Measurements from ENCODE around the gene DSC3.

DSC3 gene

DNA sequence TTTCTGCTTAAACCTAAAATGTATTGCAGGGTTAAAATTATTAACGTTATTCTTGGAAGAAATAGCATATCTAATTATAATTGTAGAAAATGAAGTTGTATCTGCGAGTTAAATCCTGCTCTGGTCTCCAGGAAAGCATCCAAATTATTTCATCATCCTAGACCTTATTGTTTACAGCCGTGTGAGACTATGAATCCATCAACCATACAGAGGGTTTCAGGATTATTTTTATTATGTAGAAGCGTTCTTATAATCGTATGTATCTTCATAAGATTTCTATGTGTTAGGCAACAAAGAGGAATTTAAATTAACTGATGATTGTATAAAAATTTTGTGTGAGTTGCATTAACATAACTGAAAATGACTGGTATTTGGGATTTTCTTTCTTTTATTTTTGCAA, 14.5 kb upstream of the DSC3 start:
- Histone ChIP-seq H2AFZ (ENCODE audit: low read length) (no peak overlapping the region), H3K9me2 (replicated peaks; ENCODE audit: insufficient read depth, low read length) (no peaks in the 10 kb centered on the region), H3K36me3 (replicated peaks; ENCODE audit: insufficient read depth, low read length) (no peaks in the 10 kb centered on the region), H3F3A (ENCODE audit: insufficient read depth, low read length) (no peaks in the 10 kb centered on the region), H3K4me3 (ENCODE audit: low read length) (no peak overlapping the region), H3K79me2 (ENCODE audit: low read length) (no peaks in the 10 kb centered on the region), H3K9me3 (replicated peaks; ENCODE audit: insufficient read depth, low read length) (no peaks in the 10 kb centered on the region), H3K27me3 (replicated peaks; ENCODE audit: insufficient read depth, low read length) (no peaks in the 10 kb centered on the region), H3K9ac (ENCODE audit: low read length) (no peak overlapping the region), H4K20me1 (ENCODE audit: insufficient read depth, low read length) (no peaks in the 10 kb centered on the region), H3K4me2 (ENCODE audit: low read depth, low read length) (no peak overlapping the region), H3K4me1 (ENCODE audit: low read length) (no peaks in the 10 kb centered on the region), H3K27ac (ENCODE audit: low read length) (no peak overlapping the region)
- TF ChIP-seq EZH2phosphoT487 (IDR thresholded peaks at IDR 0.05; ENCODE audit: low read length): no peak
- DNase-seq: no peak

DNA sequence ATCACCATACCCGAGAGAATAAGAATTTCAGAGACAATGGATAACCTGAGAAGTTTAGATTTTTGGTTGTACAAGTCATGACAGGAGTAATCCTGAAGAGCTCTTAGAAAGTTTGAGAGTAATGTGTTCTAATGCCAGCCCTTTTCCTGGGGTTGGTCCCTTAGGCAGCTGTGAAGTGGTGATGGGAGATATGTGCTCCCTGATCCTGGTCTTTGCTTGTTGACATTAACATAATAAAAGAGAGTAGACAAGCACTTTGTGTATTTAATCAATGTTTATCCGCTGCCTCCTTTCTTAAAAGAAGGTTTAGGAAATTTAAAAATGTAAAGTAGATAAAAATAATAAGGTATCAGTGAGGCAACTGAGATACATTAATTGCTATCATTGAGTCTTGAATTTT, 13.8 kb upstream of the DSC3 start:
- Histone ChIP-seq H3K9ac (ENCODE audit: low read length) (no peak overlapping the region), H3K4me3 (ENCODE audit: low read length) (no peak overlapping the region), H3F3A (ENCODE audit: insufficient read depth, low read length) (no peaks in the 10 kb centered on the region), H3K9me2 (replicated peaks; ENCODE audit: insufficient read depth, low read length) (no peaks in the 10 kb centered on the region), H4K20me1 (ENCODE audit: insufficient read depth, low read length) (no peaks in the 10 kb centered on the region), H3K36me3 (replicated peaks; ENCODE audit: insufficient read depth, low read length) (no peaks in the 10 kb centered on the region), H3K27ac (ENCODE audit: low read length) (no peak overlapping the region), H3K4me1 (ENCODE audit: low read length) (no peaks in the 10 kb centered on the region), H3K9me3 (replicated peaks; ENCODE audit: insufficient read depth, low read length) (no peaks in the 10 kb centered on the region), H2AFZ (ENCODE audit: low read length) (no peak overlapping the region), H3K79me2 (ENCODE audit: low read length) (no peaks in the 10 kb centered on the region), H3K27me3 (replicated peaks; ENCODE audit: insufficient read depth, low read length) (no peaks in the 10 kb centered on the region), H3K4me2 (ENCODE audit: low read depth, low read length) (no peak overlapping the region)
- DNase-seq: no peak
- TF ChIP-seq EZH2phosphoT487 (IDR thresholded peaks at IDR 0.05; ENCODE audit: low read length): no peak
- no peak for TF ChIP-seq EZH2 (optimal IDR thresholded peaks at IDR 0.05; ENCODE audit: low read depth, low read length)
- TF ChIP-seq, protein P1, sequence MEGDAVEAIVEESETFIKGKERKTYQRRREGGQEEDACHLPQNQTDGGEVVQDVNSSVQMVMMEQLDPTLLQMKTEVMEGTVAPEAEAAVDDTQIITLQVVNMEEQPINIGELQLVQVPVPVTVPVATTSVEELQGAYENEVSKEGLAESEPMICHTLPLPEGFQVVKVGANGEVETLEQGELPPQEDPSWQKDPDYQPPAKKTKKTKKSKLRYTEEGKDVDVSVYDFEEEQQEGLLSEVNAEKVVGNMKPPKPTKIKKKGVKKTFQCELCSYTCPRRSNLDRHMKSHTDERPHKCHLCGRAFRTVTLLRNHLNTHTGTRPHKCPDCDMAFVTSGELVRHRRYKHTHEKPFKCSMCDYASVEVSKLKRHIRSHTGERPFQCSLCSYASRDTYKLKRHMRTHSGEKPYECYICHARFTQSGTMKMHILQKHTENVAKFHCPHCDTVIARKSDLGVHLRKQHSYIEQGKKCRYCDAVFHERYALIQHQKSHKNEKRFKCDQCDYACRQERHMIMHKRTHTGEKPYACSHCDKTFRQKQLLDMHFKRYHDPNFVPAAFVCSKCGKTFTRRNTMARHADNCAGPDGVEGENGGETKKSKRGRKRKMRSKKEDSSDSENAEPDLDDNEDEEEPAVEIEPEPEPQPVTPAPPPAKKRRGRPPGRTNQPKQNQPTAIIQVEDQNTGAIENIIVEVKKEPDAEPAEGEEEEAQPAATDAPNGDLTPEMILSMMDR (IDR thresholded peaks at IDR 0.05; ENCODE audit: low read length): no peak

DNA sequence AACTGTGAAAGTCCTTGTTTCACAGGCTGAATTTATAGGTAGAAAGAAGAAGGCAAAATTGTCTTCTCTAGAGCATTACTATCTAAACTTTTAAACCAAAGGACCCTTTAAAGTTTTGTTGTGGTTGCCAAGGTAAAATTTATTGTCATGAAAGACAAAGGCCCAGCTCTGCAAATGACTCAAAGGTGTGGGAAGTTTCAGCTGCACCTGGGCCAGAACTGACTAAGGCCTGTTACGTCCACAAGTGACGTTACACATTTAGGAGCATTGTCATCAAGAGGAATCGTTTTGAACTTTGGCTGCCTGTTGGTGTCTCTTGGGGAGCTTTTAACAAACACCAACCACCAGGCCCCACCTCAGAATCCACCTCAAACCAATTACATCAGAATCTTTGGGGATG, 8.1 kb upstream of the DSC3 start:
- Histone ChIP-seq H3K79me2 (ENCODE audit: low read length) (no peaks in the 10 kb centered on the region), H3K4me2 (ENCODE audit: low read depth, low read length) (no peak overlapping the region), H3K27me3 (replicated peaks; ENCODE audit: insufficient read depth, low read length) (no peaks in the 10 kb centered on the region), H3K4me3 (ENCODE audit: low read length) (no peak overlapping the region), H4K20me1 (ENCODE audit: insufficient read depth, low read length) (no peaks in the 10 kb centered on the region), H3K9ac (ENCODE audit: low read length) (no peak overlapping the region), H3K9me3 (replicated peaks; ENCODE audit: insufficient read depth, low read length) (no peaks in the 10 kb centered on the region), H3K27ac (ENCODE audit: low read length) (no peak overlapping the region), H3F3A (ENCODE audit: insufficient read depth, low read length) (no peaks in the 10 kb centered on the region), H3K9me2 (replicated peaks; ENCODE audit: insufficient read depth, low read length) (no peaks in the 10 kb centered on the region), H3K36me3 (replicated peaks; ENCODE audit: insufficient read depth, low read length) (no peaks in the 10 kb centered on the region), H2AFZ (ENCODE audit: low read length) (no peak overlapping the region), H3K4me1 (ENCODE audit: low read length) (no peaks in the 10 kb centered on the region)
- TF ChIP-seq EZH2phosphoT487 (IDR thresholded peaks at IDR 0.05; ENCODE audit: low read length) (no peak), EZH2 (optimal IDR thresholded peaks at IDR 0.05; ENCODE audit: low read depth, low read length) (no peak)
- TF ChIP-seq, protein P1 (IDR thresholded peaks at IDR 0.05; ENCODE audit: low read length): no peak
- no peak for DNase-seq

DNA sequence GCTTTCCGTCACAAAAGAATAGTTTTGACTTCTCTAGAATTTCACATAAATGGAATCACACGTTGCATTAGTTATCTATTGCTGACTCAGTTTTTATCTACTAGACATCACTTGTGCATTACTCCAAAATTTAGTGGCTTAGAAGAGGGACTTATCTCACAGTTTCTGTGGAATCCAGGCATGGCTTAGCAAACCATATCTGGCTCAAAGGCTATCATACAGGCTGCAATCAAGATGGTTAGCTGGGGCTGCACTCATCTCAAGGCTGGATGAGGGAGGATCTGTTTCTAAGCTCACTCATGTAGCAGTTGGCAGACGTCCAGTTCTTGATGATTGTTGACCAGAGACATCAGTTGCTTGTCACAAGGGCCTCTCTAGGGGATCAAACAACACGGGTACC, 6.6 kb upstream of the DSC3 start:
- no peak overlapping the region for H3K4me2 ChIP-seq (ENCODE audit: low read depth, low read length)
- no peak overlapping the region for H3K27ac ChIP-seq (ENCODE audit: low read length)
- no peaks in the 10 kb centered on the region for H3K9me2 ChIP-seq (replicated peaks; ENCODE audit: insufficient read depth, low read length)
- no peaks in the 10 kb centered on the region for H3K79me2 ChIP-seq (ENCODE audit: low read length)
- H3K9me3 ChIP-seq (replicated peaks; ENCODE audit: insufficient read depth, low read length): no peaks in the 10 kb centered on the region
- H4K20me1 ChIP-seq (ENCODE audit: insufficient read depth, low read length): no peaks in the 10 kb centered on the region
- H3K4me1 ChIP-seq (ENCODE audit: low read length): no peaks in the 10 kb centered on the region
- H3F3A ChIP-seq (ENCODE audit: insufficient read depth, low read length): no peaks in the 10 kb centered on the region
- no peak overlapping the region for H3K9ac ChIP-seq (ENCODE audit: low read length)
- H3K36me3 ChIP-seq (replicated peaks; ENCODE audit: insufficient read depth, low read length): no peaks in the 10 kb centered on the region
- no peak for DNase-seq
- no peak overlapping the region for H2AFZ ChIP-seq (ENCODE audit: low read length)
- no peak overlapping the region for H3K4me3 ChIP-seq (ENCODE audit: low read length)
- TF ChIP-seq, protein P1 (IDR thresholded peaks at IDR 0.05; ENCODE audit: low read length): no peak
- TF ChIP-seq EZH2 (optimal IDR thresholded peaks at IDR 0.05; ENCODE audit: low read depth, low read length) (no peak), EZH2phosphoT487 (IDR thresholded peaks at IDR 0.05; ENCODE audit: low read length) (no peak)
- no peaks in the 10 kb centered on the region for H3K27me3 ChIP-seq (replicated peaks; ENCODE audit: insufficient read depth, low read length)
